Stimulated activated CD4-positive, alpha-beta T cell treated with anti-CD3 and anti-CD28 coated beads, Interleukin-12 subunit alpha, Interleukin-12 subunit beta, amount 100 ng/mL, for 4 hours (primary cell): ENCODE data around the gene ZNF484.
"Not testable (repeated sequence)": the region's sequence is repeated elsewhere in the genome, so short reads cannot be mapped to it uniquely, and the experiment has no call there.

Experiments
- DNase-seq: peaks from one replicate; pipeline ENCODE4 v3.0.0-alpha.2; 2020

Gene ZNF484

GRCh38 chr9:92857236-92857635 lies 20.6 kb downstream of the ZNF484 start:
- DNase-seq, result no peak

GRCh38 chr9:92853716-92854115 lies 24.1 kb downstream of the ZNF484 start:
- no peak for DNase-seq

- no peak for DNase-seq
Observed at GRCh38 chr9:92850898-92851297, 26.9 kb downstream of the ZNF484 start.

GRCh38 chr9:92848740-92849139 lies 29.1 kb downstream of the ZNF484 start:
- not testable (repeated sequence) for DNase-seq

- DNase-seq, result no peak
Observed at GRCh38 chr9:92846662-92847145, 31.1 kb downstream of the ZNF484 start.

GRCh38 chr9:92838411-92838810 lies 39.4 kb downstream of the ZNF484 start:
- not testable (repeated sequence) for DNase-seq

- no peak for DNase-seq
Observed at GRCh38 chr9:92837191-92837590, 40.6 kb downstream of the ZNF484 start.

- no peak for DNase-seq
Observed at GRCh38 chr9:92829420-92829819, 48.4 kb downstream of the ZNF484 start.

GRCh38 chr9:92825065-92825464 lies 52.8 kb downstream of the ZNF484 start:
- DNase-seq, result not testable (repeated sequence)

GRCh38 chr9:92820964-92821363 lies 56.9 kb downstream of the ZNF484 start:
- DNase-seq, result no peak

- DNase-seq, result not testable (repeated sequence)
Observed at GRCh38 chr9:92819898-92820297, 57.9 kb downstream of the ZNF484 start.

- DNase-seq, result not testable (repeated sequence)
Observed at GRCh38 chr9:92809629-92810326, 68.1 kb downstream of the ZNF484 start.

- peak; percentile 38 for DNase-seq
Observed at GRCh38 chr9:92808726-92809451, 68.9 kb downstream of the ZNF484 start.

GRCh38 chr9:92807757-92808725 lies 69.8 kb downstream of the ZNF484 start:
- DNase-seq, result peak; percentile 17

- DNase-seq, result no peak
Observed at GRCh38 chr9:92807031-92807756, 70.6 kb downstream of the ZNF484 start.

GRCh38 chr9:92804727-92805126 lies 73.1 kb downstream of the ZNF484 start:
- DNase-seq, result no peak

- DNase-seq, result no peak
Observed at GRCh38 chr9:92798358-92798757, 79.5 kb downstream of the ZNF484 start.

GRCh38 chr9:92796337-92796804 lies 81.5 kb downstream of the ZNF484 start:
- not testable (repeated sequence) for DNase-seq

- DNase-seq, result no peak
Observed at GRCh38 chr9:92795598-92796336, 82.1 kb downstream of the ZNF484 start.
